ENCODE data around the gene MYCBPAP.
"Not testable (repeated sequence)": the region's sequence is repeated elsewhere in the genome, so short reads cannot be mapped to it uniquely, and the experiment has no call there.

MYCBPAP gene

DNA sequence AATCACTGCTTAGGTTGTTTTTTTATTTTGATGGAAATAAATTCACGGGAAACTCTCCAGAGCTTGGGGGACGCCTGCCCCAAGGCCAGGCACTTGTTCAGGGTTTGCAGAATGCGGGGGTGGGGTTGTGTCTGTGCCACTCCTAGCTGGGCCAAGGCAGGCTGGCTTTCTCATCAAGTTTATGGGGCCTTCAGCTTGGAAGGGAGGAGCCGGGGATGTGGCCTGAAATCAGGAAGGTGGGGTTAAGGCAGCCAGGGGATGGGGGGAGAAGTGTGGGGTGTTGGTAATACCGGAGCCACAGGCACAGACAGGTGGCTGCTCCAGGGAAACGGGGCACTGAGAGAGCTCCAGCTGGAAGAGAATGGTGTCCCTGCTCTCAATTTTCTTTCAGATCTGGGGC lies 37.8 kb upstream of the MYCBPAP start:
- H3K4ac ChIP-seq (ENCODE audit: low read depth, low read length): no peak overlapping the region
- no peak overlapping the region for H3K18ac ChIP-seq (ENCODE audit: low read length)
- H3K36me3 ChIP-seq (ENCODE audit: control insufficient read depth, insufficient read depth, low read length): no peaks in the 10 kb centered on the region
- H3K4me1 ChIP-seq (ENCODE audit: control insufficient read depth, low read depth, low read length): no peaks in the 10 kb centered on the region
- no peak overlapping the region for H4K8ac ChIP-seq (ENCODE audit: low read depth, low read length)
- H2AK5ac ChIP-seq (ENCODE audit: low read length): no peak overlapping the region
- no peak overlapping the region for H2BK120ac ChIP-seq (ENCODE audit: low read depth, low read length)
- H3K4me2 ChIP-seq (ENCODE audit: low read length): no peak overlapping the region
- H3K23ac ChIP-seq (ENCODE audit: low read length): no peak overlapping the region
- no peaks in the 10 kb centered on the region for H3K79me2 ChIP-seq (ENCODE audit: control insufficient read depth, insufficient read depth, low read length)
- no peak overlapping the region for H2BK5ac ChIP-seq (ENCODE audit: low read length)
- H3K27ac ChIP-seq (ENCODE audit: low read depth, low read length): no peak overlapping the region
- no peak overlapping the region for H2BK15ac ChIP-seq (replicated peaks; ENCODE audit: low read depth)
- no peak overlapping the region for H3K9ac ChIP-seq (ENCODE audit: low read length)
- no peaks in the 10 kb centered on the region for H3K79me1 ChIP-seq (ENCODE audit: low read length)
- H4K5ac ChIP-seq (ENCODE audit: low read length): no peak overlapping the region
- WGBS (ENCODE audit: extremely low coverage, insufficient coverage, low lambda C conversion rate): no CpG with 5 or more reads among the region's 6 CpGs
- H3K4me3 ChIP-seq (ENCODE audit: low read length): no peak overlapping the region
- no peak overlapping the region for H3K56ac ChIP-seq (ENCODE audit: low read length)
- H3K27me3 ChIP-seq (ENCODE audit: insufficient read depth, low read length, poor library complexity): no peaks in the 10 kb centered on the region
- no peak for DNase-seq

DNA sequence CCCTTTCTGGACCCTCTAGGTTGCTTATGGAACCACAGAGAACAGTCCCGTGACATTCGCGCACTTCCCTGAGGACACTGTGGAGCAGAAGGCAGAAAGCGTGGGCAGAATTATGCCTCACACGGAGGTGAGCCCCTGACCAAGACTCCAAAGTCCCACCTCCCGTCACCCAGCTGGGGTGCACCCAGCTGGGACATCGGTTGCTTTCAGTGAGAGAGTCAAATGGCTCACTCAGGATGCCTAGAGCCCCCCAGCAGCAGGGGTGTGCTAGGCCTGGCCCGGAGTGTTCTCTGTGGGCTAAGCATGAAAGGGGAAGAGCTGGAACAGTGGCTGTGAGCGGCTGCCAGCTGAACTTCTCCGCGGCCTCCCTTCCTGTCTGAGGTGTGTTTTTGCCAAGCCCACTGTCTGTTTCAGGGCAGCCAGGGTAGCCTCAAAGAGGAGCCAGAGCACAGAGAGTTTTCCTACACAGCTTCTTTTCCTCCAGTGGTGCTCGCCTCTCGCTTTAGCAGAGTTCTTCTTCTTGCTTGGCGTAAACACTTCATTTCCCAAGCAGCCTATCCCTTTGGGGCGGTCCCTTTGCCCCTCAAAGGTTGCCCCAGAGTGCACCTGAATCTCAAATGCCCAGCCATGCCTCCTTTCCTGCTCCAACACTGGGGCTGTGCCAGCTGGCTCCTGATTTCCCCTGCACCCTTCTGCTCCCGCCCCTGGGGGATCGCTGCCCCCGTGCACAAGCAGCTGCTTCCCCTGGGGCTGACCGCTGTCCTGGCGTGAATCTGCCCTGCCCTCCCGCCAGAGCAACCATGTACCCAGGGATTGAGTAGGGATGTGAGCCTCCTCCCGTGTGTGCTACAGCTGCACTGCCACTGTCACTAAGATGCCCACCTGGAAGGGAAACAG lies 37.0 kb upstream of the MYCBPAP start:
- H2BK5ac ChIP-seq (ENCODE audit: low read length): no peak overlapping the region
- H3K4me2 ChIP-seq (ENCODE audit: low read length): no peak overlapping the region
- H3K27ac ChIP-seq (ENCODE audit: low read depth, low read length): no peak overlapping the region
- H3K4ac ChIP-seq (ENCODE audit: low read depth, low read length): no peak overlapping the region
- no peak overlapping the region for H3K9ac ChIP-seq (ENCODE audit: low read length)
- H3K79me1 ChIP-seq (ENCODE audit: low read length): no peaks in the 10 kb centered on the region
- no peaks in the 10 kb centered on the region for H3K4me1 ChIP-seq (ENCODE audit: control insufficient read depth, low read depth, low read length)
- H2AK5ac ChIP-seq (ENCODE audit: low read length): no peak overlapping the region
- no peak overlapping the region for H4K8ac ChIP-seq (ENCODE audit: low read depth, low read length)
- H3K56ac ChIP-seq (ENCODE audit: low read length): no peak overlapping the region
- no peak overlapping the region for H2BK15ac ChIP-seq (replicated peaks; ENCODE audit: low read depth)
- no peak overlapping the region for H4K5ac ChIP-seq (ENCODE audit: low read length)
- no CpG with 5 or more reads among the region's 22 CpGs for WGBS (ENCODE audit: extremely low coverage, insufficient coverage, low lambda C conversion rate)
- H3K79me2 ChIP-seq (ENCODE audit: control insufficient read depth, insufficient read depth, low read length): no peaks in the 10 kb centered on the region
- H3K4me3 ChIP-seq (ENCODE audit: low read length): no peak overlapping the region
- no peak for DNase-seq
- H3K27me3 ChIP-seq (ENCODE audit: insufficient read depth, low read length, poor library complexity): no peaks in the 10 kb centered on the region
- no peak overlapping the region for H3K23ac ChIP-seq (ENCODE audit: low read length)
- H2BK120ac ChIP-seq (ENCODE audit: low read depth, low read length): no peak overlapping the region
- H3K18ac ChIP-seq (ENCODE audit: low read length): no peak overlapping the region
- H3K36me3 ChIP-seq (ENCODE audit: control insufficient read depth, insufficient read depth, low read length): no peaks in the 10 kb centered on the region

DNA sequence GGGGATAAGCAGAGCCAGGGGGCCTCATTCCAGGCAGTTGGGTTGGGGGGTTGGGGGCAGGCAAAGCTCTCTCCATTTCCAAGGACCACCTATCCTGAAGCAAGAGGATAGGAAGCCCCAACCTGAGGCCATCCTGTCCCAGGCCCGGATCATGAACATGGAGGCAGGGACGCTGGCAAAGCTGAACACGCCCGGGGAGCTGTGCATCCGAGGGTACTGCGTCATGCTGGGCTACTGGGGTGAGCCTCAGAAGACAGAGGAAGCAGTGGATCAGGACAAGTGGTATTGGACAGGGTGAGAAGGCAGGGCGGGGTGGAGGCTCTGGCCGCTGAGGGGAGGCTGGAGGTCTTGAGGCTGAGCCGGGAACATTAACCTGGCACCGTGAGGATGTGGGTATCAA lies 36.0 kb upstream of the MYCBPAP start:
- Histone ChIP-seq H3K27me3 (ENCODE audit: insufficient read depth, low read length, poor library complexity) (no peaks in the 10 kb centered on the region), H2BK120ac (ENCODE audit: low read depth, low read length) (no peak overlapping the region), H2BK5ac (ENCODE audit: low read length) (no peak overlapping the region), H3K4me3 (ENCODE audit: low read length) (no peak overlapping the region), H3K79me1 (ENCODE audit: low read length) (no peaks in the 10 kb centered on the region), H3K36me3 (ENCODE audit: control insufficient read depth, insufficient read depth, low read length) (no peaks in the 10 kb centered on the region), H3K27ac (ENCODE audit: low read depth, low read length) (no peak overlapping the region), H3K9ac (ENCODE audit: low read length) (no peak overlapping the region), H3K4me2 (ENCODE audit: low read length) (no peak overlapping the region), H4K8ac (ENCODE audit: low read depth, low read length) (no peak overlapping the region), H3K18ac (ENCODE audit: low read length) (no peak overlapping the region), H3K23ac (ENCODE audit: low read length) (no peak overlapping the region), H2BK15ac (replicated peaks; ENCODE audit: low read depth) (no peak overlapping the region), H2AK5ac (ENCODE audit: low read length) (no peak overlapping the region), H4K5ac (ENCODE audit: low read length) (no peak overlapping the region), H3K56ac (ENCODE audit: low read length) (no peak overlapping the region), H3K4me1 (ENCODE audit: control insufficient read depth, low read depth, low read length) (no peaks in the 10 kb centered on the region), H3K4ac (ENCODE audit: low read depth, low read length) (no peak overlapping the region), H3K79me2 (ENCODE audit: control insufficient read depth, insufficient read depth, low read length) (no peaks in the 10 kb centered on the region)
- WGBS (ENCODE audit: extremely low coverage, insufficient coverage, low lambda C conversion rate): no CpG with 5 or more reads among the region's 10 CpGs
- DNase-seq: no peak

DNA sequence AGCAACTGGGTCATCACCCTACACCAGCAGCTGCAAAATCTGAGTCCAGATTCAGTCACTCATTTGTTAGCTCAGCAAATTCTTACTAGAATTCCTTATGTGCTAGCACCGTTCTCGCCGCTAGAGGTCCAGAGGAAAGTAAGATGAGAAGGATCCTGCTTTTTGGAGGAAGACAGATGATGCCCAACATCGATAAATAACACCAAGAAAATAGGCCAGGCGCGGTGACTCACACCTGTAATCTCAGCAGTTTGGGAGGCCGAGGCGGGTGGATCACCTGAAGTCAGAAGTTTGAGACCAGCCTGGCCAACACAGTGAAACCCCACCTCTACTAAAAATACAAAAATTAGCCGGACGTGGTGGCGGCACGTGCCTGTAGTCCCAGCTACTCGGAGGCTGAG lies 35.5 kb upstream of the MYCBPAP start:
- not testable (repeated sequence) for H2BK5ac ChIP-seq (ENCODE audit: low read length); H2BK15ac ChIP-seq (replicated peaks; ENCODE audit: low read depth); H2BK120ac ChIP-seq (ENCODE audit: low read depth, low read length); H3K23ac ChIP-seq (ENCODE audit: low read length); H4K5ac ChIP-seq (ENCODE audit: low read length); H3K79me2 ChIP-seq (ENCODE audit: control insufficient read depth, insufficient read depth, low read length); H3K4me2 ChIP-seq (ENCODE audit: low read length); H3K36me3 ChIP-seq (ENCODE audit: control insufficient read depth, insufficient read depth, low read length); H4K8ac ChIP-seq (ENCODE audit: low read depth, low read length); H3K79me1 ChIP-seq (ENCODE audit: low read length); H3K27ac ChIP-seq (ENCODE audit: low read depth, low read length); H3K27me3 ChIP-seq (ENCODE audit: insufficient read depth, low read length, poor library complexity); H3K4ac ChIP-seq (ENCODE audit: low read depth, low read length); H2AK5ac ChIP-seq (ENCODE audit: low read length); H3K56ac ChIP-seq (ENCODE audit: low read length); H3K4me1 ChIP-seq (ENCODE audit: control insufficient read depth, low read depth, low read length); H3K9ac ChIP-seq (ENCODE audit: low read length); H3K4me3 ChIP-seq (ENCODE audit: low read length); H3K18ac ChIP-seq (ENCODE audit: low read length)
- WGBS (ENCODE audit: extremely low coverage, insufficient coverage, low lambda C conversion rate): no CpG with 5 or more reads among the region's 13 CpGs
- peak; percentile 40 for DNase-seq

DNA sequence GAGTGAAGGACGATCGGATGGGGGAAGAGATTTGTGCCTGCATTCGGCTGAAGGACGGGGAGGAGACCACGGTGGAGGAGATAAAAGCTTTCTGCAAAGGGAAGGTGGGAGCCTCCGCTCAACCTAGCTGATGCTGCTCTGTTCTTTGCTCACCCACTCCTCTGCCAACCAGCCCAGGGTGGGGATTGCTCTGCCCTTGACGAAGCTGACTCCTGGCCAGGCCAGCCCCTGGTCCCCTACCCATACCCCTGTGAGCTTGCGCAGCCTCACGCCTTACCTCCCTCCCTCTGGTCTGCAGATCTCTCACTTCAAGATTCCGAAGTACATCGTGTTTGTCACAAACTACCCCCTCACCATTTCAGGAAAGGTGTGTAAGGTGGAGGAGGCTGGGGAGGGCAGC lies 34.3 kb upstream of the MYCBPAP start:
- Histone ChIP-seq H3K79me1 (ENCODE audit: low read length) (no peaks in the 10 kb centered on the region), H3K4me1 (ENCODE audit: control insufficient read depth, low read depth, low read length) (no peaks in the 10 kb centered on the region), H2BK15ac (replicated peaks; ENCODE audit: low read depth) (no peak overlapping the region), H3K4me2 (ENCODE audit: low read length) (no peak overlapping the region), H3K27ac (ENCODE audit: low read depth, low read length) (no peak overlapping the region), H3K9ac (ENCODE audit: low read length) (no peak overlapping the region), H3K18ac (ENCODE audit: low read length) (no peak overlapping the region), H3K4ac (ENCODE audit: low read depth, low read length) (no peak overlapping the region), H4K5ac (ENCODE audit: low read length) (no peak overlapping the region), H3K27me3 (ENCODE audit: insufficient read depth, low read length, poor library complexity) (no peaks in the 10 kb centered on the region), H3K36me3 (ENCODE audit: control insufficient read depth, insufficient read depth, low read length) (no peaks in the 10 kb centered on the region), H2BK5ac (ENCODE audit: low read length) (no peak overlapping the region), H3K56ac (ENCODE audit: low read length) (no peak overlapping the region), H2BK120ac (ENCODE audit: low read depth, low read length) (no peak overlapping the region), H3K79me2 (ENCODE audit: control insufficient read depth, insufficient read depth, low read length) (no peaks in the 10 kb centered on the region), H3K4me3 (ENCODE audit: low read length) (no peak overlapping the region), H2AK5ac (ENCODE audit: low read length) (no peak overlapping the region), H3K23ac (ENCODE audit: low read length) (no peak overlapping the region), H4K8ac (ENCODE audit: low read depth, low read length) (no peak overlapping the region)
- no CpG with 5 or more reads among the region's 11 CpGs for WGBS (ENCODE audit: extremely low coverage, insufficient coverage, low lambda C conversion rate)
- DNase-seq: no peak

DNA sequence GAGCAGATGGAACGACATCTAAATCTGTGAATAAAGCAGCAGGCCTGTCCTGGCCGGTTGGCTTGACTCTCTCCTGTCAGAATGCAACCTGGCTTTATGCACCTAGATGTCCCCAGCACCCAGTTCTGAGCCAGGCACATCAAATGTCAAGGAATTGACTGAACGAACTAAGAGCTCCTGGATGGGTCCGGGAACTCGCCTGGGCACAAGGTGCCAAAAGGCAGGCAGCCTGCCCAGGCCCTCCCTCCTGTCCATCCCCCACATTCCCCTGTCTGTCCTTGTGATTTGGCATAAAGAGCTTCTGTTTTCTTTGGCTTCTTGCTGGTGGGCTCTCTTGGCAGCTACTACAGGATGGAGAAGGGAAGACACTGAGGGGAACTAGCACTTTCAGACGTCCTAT lies 33.7 kb upstream of the MYCBPAP start:
- H3K27ac ChIP-seq (ENCODE audit: low read depth, low read length): no peak overlapping the region
- no peak overlapping the region for H2BK5ac ChIP-seq (ENCODE audit: low read length)
- H3K4me2 ChIP-seq (ENCODE audit: low read length): no peak overlapping the region
- no peak overlapping the region for H4K5ac ChIP-seq (ENCODE audit: low read length)
- no peaks in the 10 kb centered on the region for H3K79me2 ChIP-seq (ENCODE audit: control insufficient read depth, insufficient read depth, low read length)
- H2AK5ac ChIP-seq (ENCODE audit: low read length): no peak overlapping the region
- no peaks in the 10 kb centered on the region for H3K79me1 ChIP-seq (ENCODE audit: low read length)
- H3K4me3 ChIP-seq (ENCODE audit: low read length): no peak overlapping the region
- H3K27me3 ChIP-seq (ENCODE audit: insufficient read depth, low read length, poor library complexity): no peaks in the 10 kb centered on the region
- no peak overlapping the region for H3K23ac ChIP-seq (ENCODE audit: low read length)
- no peak for DNase-seq
- H2BK120ac ChIP-seq (ENCODE audit: low read depth, low read length): no peak overlapping the region
- H3K4me1 ChIP-seq (ENCODE audit: control insufficient read depth, low read depth, low read length): no peaks in the 10 kb centered on the region
- no peak overlapping the region for H3K9ac ChIP-seq (ENCODE audit: low read length)
- no peaks in the 10 kb centered on the region for H3K36me3 ChIP-seq (ENCODE audit: control insufficient read depth, insufficient read depth, low read length)
- WGBS (ENCODE audit: extremely low coverage, insufficient coverage, low lambda C conversion rate): no CpG with 5 or more reads among the region's 6 CpGs
- H4K8ac ChIP-seq (ENCODE audit: low read depth, low read length): no peak overlapping the region
- H3K18ac ChIP-seq (ENCODE audit: low read length): no peak overlapping the region
- H3K56ac ChIP-seq (ENCODE audit: low read length): no peak overlapping the region
- H2BK15ac ChIP-seq (replicated peaks; ENCODE audit: low read depth): no peak overlapping the region
- H3K4ac ChIP-seq (ENCODE audit: low read depth, low read length): no peak overlapping the region
